IPS-NIHi11 (cell line): Measurements from ENCODE around the gene SIPA1L3.
A peak's percentile ranks its signal among the peaks of the same experiment; 100 is the strongest.
"Not testable (repeated sequence)": the region's sequence is repeated elsewhere in the genome, so short reads cannot be mapped to it uniquely, and the experiment has no call there.

Experiments
- DNase-seq: peaks from one replicate; pipeline ENCODE4 v3.0.0; 2012; ENCODE audit warnings: mixed read lengths, low spot score

Gene SIPA1L3

DNA sequence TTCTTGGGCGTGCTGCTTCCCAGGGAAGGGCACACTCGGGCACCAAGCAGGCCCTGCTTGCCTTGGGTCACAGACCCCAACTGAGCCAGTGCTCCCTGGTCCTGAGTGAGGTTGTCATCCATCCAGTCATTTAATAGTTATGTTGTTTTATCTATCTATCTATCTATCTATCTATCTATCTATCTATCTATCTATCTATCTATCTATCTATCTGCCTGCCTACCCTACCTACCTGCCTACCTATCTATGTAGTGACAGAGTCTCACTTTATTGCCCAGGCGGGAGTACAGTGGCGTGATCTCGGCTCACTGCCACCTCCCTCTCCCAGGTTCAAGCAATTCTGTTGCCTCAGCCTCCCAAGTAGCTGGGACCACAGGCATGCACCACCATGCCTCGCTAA, 164.0 kb downstream of the SIPA1L3 start:
- DNase-seq: not testable (repeated sequence)

DNA sequence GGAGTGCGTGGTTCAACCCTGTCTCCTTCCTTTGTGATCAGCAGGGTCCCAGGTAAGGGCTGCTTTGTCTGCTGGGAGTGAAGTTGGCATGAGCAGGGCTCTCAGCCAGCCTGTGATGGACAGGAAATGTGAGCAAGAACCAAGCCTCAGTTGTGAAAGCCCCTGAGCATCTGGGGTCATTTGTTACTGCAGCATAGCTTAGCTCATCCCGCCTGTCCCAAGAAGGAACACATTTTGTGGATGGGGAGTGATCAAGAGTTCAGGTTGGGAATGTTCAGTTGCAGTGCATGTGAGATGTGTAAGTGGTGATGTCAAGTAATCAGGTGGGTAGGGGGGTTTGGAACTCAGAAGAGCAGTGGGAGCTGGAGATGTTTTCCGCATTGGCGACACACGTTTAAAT, 164.6 kb downstream of the SIPA1L3 start:
- DNase-seq: no peak

DNA sequence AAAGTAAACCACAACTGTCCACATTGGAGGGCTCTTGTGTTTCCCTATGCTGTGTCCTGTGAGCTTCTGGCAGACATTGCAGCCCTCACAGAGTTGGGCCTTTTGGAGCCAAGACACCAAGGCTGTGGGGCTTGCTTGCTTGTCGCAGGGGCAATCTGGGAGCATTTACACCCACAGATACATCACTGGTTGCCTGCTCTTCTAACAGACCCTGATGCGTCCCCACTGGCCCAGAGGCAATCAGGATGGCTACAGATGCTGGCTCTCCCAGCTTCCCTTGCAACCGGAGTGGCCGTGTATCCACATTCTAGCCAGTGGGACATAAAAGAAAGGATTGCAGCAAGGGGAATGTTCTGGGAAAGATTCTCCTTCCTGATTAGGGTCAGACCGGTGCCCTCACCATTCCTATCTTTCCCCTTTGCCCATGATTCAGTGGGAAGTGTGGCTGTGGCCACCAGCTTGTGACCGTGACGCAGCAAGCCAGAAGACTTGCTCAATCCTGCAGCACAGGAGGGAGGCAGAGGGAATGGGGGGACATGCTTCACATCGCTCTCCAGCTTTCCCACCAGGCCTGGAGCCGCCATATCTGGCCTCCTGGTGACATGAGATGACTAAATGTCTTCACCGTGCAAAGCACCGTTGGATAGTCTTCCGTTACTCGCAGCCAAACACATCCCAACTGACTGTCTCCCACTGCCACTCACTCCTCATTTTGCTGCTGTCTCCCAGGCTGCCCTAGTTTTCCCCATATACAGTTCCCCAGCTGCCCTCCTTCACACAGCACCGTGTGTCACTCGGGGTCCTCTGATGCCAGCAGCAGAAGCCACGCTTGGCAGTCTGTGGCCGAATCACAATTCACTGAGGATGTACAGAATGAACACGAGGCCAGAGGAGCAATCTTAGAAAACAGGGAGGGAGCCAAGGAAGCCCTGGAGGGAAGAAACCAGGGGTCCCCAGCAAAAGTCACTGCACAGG, 166.1 kb downstream of the SIPA1L3 start:
- DNase-seq: no peak

DNA sequence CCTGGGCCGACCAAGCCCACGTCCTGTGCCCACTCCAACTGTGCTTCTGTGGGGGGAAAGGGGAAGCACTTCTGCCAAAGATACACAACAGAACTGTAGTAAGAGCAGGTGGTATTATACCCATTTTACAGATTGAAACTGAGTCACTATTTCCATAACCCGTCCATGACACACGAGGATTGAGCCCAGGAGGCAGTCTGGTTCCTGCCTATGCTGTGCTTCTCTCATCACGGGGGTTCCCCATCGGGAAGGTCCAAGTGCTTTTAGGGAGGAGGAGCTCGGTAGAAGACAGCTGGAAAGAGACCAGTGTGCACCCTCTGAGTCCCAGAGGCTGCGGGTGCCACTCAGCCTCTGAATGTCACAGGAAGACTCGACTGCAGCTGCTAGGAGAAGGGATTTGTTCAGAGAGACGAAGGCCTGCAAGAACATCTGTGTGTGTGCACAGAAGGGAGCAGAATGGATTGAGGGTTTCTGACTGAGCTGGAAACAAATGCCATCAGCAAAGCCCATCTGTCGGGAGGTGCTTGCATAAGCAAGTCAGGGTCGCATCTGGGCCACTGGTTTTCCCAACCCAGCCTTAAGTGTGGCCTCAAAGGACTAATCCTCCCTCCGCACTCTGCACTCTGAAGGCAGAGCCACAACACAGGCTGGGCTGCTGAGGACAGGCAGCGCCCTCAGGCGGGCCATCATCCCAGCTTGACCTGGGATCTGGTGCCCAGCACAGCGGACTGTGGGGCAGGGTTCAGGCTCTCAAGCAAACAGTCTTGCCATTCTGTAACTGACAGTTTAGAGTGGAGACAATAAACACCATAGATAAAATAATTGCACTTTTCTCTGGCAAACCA, 167.1 kb downstream of the SIPA1L3 start:
- DNase-seq: peak; percentile 77

DNA sequence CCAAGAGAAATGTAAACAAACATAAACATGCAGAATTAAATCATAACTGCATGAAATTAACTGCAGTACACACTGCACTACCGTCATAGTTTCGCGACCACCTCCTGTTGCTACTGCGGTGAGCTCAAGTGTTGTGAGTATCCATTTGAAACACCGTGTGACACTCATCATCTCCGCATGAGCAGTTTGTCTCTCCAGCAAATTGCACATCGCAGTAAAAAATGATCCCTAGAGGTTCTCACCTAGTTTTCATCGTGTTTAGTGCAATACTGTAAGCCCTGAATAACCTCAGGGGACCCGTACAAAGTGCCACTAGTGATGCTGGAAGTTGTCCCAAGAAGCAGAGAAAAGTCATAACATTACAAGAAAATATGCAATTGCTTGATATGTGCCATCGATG, 169.3 kb downstream of the SIPA1L3 start:
- no peak for DNase-seq

DNA sequence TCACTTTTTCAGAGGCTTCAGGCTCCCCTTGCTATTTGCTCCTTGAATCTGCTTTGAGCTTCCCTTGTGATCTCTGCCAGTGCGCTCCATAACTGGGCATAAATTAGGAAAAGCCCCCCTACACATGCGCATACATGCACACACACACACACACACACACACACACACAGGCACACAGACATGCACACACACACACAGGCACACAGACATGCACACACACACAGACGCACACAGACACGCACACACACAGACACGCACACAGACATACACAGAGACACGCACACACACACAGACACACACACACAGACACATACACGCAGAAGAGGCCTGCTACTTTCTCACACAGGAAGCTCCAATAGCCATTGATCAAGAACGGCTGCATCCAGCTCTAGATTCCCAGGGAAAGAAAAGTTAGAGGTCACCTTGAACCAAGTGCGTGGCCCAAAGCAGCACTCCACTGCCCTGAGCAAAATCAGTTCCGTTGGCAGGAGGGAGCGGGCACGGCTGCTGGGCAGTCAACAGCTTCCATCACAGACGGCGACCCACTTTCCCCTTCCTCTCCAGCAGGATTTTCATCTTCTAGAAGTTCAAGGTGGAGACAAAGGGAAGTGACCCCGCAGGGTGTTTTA, 171.4 kb downstream of the SIPA1L3 start:
- DNase-seq: no peak

DNA sequence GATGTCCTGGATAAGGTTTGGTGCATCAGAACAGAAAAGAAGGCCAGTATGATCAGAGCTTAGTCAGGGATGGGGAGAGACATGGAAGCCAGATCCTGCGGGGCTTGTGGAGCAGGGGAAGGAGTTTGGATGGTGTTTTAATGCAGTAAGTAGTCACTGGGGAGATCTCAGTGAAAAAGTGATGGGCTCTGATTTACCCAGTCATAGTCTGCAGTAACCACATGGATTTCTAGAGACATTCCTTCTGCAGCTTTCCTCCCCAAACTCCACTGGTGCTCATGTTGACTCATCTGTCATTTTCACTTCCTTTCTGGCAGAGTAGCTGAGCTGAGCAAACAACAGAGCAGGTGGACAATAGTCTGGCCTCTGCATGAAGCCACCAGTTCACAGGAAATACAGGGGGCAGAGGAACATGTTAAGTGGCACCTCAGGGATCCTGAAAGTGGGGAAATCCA, 172.9 kb downstream of the SIPA1L3 start:
- no peak for DNase-seq

DNA sequence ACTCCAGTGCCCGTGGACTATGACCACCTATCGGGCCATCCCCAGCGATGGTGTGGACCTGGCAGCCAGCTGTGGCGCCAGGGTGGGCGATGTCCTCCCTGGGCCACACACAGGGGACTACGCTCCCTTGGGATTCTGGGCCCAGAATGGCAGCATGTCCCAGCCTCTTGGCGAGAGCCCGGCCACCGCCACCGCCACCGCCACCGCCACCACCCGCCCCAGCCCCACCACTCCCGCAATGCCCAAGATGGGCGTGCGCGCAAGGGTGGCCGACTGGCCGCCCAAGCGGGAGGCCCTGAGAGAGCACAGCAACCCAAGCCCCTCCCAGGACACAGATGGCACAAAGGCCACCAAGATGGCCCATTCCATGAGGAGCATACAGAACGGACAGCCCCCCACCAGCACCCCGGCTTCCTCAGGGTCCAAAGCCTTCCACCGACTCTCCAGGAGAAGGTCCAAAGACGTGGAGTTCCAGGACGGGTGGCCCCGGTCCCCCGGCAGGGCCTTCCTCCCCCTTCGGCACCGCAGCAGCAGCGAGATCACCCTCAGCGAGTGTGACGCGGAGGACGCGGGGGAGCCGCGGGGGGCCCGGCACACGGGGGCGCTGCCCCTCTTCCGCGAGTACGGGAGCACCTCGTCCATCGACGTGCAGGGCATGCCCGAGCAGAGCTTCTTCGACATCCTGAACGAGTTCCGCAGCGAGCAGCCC, 174.7 kb downstream of the SIPA1L3 start:
- no peak for DNase-seq

DNA sequence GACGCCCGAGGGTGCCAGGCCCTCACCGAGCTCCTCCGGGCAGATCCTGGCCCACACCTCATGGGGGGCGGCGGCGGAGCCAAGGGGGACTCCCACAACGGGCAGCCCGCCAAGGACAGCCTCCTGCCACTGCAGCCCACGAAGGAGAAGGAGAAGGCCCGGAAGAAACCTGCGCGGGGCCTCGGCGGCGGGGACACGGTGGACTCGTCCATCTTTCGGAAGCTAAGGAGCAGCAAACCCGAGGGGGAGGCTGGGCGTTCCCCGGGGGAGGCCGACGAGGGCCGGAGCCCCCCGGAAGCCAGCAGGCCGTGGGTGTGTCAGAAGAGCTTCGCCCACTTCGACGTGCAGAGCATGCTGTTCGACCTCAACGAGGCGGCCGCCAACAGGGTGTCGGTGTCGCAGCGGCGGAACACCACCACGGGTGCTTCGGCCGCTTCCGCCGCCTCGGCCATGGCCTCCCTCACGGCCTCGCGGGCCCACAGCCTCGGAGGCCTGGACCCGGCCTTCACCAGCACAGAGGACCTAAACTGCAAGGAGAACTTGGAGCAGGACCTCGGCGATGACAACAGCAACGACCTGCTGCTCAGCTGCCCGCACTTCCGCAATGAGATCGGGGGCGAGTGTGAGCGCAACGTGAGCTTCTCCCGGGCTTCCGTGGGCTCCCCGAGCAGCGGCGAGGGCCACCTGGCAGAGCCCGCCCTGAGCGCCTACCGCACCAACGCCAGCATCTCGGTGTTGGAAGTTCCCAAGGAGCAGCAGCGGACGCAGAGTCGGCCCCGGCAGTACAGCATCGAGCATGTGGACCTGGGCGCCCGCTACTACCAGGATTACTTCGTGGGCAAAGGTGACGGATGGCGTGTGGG, 175.5 kb downstream of the SIPA1L3 start:
- no peak for DNase-seq

DNA sequence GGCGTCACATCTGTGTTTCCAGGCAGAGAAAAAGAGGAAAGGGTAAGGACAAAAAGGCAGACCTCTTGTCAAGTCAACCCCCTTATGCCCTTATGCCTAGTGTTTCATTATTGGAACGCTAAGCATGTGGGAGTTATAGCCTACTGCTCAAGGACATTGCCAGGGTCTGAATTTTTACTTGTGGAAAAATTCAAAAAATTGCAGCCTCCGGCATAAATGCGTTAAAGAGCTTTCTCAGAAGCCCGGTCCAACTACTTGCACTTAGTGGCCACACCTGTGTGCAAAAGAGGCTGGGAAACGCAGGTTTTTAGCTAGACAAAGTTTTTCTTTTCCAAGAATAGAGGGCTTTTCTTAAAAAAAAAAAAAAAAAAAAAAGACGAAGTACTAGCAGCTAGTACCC, 177.2 kb downstream of the SIPA1L3 start:
- no peak for DNase-seq

DNA sequence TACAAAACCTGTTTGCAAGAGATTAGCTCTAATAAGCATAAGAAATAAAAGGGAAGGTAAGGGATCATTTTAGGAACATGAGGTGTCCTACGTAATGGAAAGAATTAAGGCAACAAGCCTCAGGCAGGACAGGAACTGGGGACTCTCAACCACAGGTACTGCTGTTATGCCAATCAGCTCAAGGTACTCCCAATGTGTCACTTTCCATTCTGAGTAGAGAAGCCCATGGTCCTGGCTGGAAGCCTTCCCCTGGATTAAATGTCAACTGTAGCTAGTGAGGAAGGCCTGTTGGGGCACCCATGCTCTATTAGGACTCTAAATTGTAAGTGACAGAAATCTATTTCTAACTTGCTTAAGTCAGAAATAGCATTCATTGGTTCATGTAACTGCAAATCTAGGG, 182.4 kb downstream of the SIPA1L3 start:
- no peak for DNase-seq

DNA sequence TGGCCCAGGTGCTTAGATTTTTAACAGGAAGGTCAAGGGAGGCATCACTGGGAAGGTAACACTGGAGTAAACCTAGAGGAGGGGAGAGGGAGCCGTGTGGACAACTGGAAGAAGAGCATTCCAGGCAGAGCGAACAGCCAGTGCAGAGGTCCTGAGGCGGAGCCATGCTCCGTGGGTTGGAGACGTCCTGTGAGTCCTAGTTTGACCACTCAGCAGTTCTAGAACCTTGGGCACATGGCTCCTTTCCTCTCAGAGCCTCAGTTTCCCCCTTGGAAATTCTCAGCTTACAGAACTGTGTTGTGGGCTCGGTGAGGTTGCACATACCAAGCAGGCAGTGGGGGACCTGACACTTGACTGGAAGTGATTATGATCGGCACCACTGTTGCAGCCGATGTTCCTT, 186.1 kb downstream of the SIPA1L3 start:
- DNase-seq: no peak

DNA sequence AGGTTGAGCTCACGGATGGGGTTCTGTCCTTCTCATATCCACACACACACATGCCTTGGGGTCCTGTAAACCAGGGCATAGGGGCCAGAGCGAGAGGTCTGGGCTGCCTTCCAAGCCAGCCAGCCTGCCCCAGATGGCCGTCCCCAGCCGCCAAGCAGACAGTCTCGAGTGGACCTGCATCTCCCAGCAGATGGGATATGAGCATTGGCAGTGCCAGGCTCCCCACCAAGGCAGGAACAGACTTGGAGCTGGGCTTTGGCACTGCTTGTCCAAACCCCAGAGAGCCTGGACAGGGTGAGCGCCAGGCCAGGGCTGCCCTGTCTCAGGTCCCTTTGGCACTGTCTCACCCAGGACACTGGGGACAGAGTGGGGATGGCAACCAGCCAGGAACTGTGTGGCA, 186.6 kb downstream of the SIPA1L3 start:
- DNase-seq: no peak

DNA sequence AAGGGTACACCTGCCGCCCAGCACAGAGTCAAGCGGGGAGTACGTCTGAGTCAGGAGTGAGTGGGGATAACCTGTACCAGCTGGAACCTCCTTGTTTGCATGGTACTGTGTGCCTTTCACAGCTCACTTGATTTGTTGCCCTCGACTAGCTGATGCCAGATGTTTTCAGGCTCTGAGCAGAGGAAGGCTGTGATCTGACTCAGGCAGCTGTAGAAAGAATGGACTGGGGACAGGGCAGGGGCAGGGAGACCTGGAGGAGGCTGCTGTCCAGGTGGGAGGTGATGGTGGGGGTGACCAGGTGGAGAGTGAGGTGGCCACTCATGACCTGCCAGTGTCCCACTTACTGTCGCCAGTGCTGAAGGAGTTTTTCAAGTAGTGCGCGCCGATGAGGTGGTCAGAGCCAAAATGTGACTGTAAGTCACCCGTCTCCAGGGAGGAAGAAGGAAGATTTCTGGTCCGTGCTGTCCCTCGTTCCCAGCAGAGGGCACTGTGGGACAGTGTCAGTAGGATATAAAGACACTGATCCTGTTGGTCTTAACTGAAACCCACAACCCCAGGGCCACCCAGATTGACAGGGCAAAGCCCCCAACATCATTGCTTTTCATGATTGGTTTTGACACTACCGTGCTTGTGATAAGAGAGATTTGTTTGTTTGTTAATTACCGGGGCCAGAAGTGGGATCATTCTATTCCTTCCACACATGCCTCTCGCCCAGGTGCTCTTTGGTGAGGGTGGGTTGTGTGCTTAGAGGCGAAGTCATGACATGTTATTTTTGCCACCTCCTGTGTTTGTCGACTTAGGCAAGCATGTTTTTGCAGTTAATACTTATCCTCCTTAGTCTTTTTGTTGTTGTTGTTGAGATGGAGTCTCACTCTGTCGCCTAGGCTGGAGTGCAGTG, 188.7 kb downstream of the SIPA1L3 start:
- DNase-seq: peak; percentile 85

DNA sequence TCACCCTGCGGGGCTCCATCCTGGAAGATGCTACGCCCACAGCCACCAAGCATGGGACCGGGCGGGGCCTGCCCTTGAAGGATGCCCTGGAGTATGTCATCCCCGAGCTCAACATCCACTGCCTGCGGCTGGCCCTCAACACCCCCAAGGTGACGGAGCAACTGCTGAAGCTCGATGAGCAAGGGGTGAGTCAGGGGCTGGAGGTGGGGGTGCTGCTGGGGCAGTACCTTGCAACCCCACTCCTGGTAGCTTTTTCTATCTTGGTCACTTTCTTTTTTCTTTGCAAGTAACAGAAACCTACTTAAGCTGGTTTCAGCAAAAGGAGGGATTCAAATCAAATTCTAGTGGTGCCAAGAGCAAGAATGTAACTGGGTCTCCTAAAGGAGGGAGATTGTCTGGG, 193.0 kb downstream of the SIPA1L3 start:
- no peak for DNase-seq

DNA sequence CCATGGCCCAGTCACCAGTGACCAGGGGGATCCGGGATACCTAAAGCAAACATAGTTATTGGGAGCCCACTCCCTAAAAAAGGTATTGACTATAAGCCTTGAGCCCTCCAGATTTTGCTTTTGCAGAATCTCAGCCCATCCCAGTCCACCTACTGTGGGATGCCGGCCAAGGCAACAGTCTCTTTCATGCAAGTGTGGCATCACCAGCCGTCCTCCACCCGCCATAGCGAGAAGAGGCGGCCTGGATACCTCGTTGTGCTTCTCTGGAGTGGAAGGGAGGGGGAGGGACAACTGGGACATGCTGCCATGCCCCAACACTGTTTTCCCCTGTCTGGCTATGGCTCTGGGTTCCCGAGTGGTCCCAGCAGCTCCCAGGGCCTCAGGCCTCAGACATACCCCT, 193.6 kb downstream of the SIPA1L3 start:
- DNase-seq: no peak

DNA sequence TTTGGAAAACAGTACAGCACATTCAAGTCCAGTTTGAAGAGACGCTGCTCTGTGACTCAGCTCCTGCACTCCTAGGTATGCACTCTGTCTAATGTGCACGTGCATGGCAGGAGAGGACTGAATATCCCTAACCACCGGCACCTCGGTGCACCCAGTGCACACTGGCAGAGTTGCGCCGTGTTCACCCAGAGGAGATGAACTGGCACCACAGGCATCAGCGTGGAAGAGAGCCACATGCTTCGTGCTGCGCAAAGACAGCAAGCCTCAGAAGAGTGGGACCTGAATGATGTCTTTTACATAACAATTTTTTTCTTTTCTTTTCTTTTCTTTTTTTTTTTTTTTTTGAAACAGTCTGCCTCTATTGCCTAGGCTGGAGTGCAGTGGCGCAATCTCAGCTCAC, 194.7 kb downstream of the SIPA1L3 start:
- no peak for DNase-seq

DNA sequence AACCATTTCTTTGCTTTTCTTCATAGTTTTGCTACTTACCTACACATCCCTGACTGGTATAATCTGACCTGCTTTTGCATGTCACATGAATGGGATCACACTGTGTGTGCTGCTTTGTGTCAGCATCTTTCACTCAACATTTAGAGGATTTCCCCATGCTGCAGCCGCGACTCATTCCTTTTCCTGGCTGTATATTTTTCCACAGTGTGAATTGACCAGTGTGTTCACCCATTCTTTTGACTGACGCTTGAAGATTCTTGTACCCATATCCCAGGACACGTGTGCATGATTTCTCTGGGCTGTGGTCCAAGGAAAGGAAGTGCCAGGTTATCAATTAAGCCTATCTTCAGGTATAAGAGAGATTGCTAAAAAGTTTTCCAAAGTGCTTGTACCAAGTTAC, 198.6 kb downstream of the SIPA1L3 start:
- DNase-seq: no peak

DNA sequence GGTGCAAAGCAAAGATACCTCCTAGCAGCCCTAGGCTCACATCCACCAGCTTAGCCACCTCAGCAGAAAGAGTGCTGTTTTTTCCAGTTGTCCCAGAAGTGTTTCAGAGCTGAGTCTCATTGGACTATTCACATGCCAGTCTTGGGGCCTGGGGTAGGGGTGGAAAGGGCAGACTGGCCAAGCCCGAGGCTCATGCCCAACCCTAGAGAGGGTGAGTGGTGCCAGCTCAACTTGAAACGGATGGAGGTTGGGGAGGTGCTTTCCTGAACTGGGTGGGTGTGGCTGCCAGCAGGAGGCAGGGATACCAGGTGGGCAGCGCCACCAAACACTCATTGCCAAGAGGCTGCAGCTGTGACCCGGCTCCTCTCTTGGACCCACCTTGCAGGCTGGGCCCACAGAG, 200.1 kb downstream of the SIPA1L3 start:
- DNase-seq: no peak

DNA sequence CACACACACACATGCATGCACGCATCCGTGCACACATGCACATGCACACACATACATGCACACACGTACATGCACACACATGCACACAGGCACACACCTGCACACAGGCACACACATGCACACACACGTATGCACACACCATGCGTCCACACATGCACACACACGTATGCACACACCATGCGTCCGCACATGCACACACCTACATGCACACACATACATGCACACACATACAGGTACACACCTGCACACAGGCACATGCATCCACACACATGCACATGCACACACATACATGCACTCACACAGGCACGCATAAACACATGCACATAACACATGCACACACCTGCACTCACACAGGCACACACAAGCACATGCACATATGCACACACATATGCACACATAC, 204.9 kb downstream of the SIPA1L3 start:
- no peak for DNase-seq
